ENCODE results near the gene MKRN3. TPM values are rescaled to one million over a fixed set of nuclear protein-coding genes. Genes with fewer than 3 reads are reported as not detected.

MKRN3 gene
- polyA plus RNA-seq, 2 of the 4 experiments (the other 2 are of a cell fraction): 3.6 to 3.7 TPM

GRCh38 chr15:23548071-23548470, 17.4 kb upstream of the MKRN3 start:
- no peak overlapping the region for H3K4me3 ChIP-seq
- TF ChIP-seq KDM5A (IDR thresholded peaks at IDR 0.05): no peak
- TF ChIP-seq POLR2AphosphoS2 (conservative IDR thresholded peaks at IDR 0.05; ENCODE audit: low read length): no peak
- TF ChIP-seq CTCF (IDR thresholded peaks at IDR 0.05): no peak
- no peak for TF ChIP-seq PHF8 (IDR thresholded peaks at IDR 0.05; ENCODE audit: borderline replicate concordance, low read depth)
- no peak for TF ChIP-seq NFE2L2 (conservative IDR thresholded peaks at IDR 0.05; ENCODE audit: low read length)
- TF ChIP-seq FOXS1 (CRISPR knock-in tag; IDR thresholded peaks at IDR 0.05): no peak
- no peak for TF ChIP-seq EHMT2 (IDR thresholded peaks at IDR 0.05; ENCODE audit: low read depth)
- TF ChIP-seq HOXB13 (CRISPR knock-in tag; IDR thresholded peaks at IDR 0.05; ENCODE audit: low read depth): no peak
- H3K4me2 ChIP-seq: no peak overlapping the region
- 32% methylated on average over 3 of the region's 3 CpGs for WGBS (ENCODE audit: missing lambda C conversion rate)
- DNase-seq (ENCODE audit: low read depth in 1 of 2, low spot score in 1 of 2) (no peak), ATAC-seq (no peak), FAIRE-seq (no peak)
- POLR2A ChIA-PET: no interaction called here
- H3K27ac ChIP-seq: no peak overlapping the region
- no peaks in the 10 kb centered on the region for H3K4me1 ChIP-seq
- H3K9me3 ChIP-seq: no peaks in the 10 kb centered on the region
- CTCF ChIA-PET: no interaction called here

GRCh38 chr15:23561914-23562313, 3.6 kb upstream of the MKRN3 start:
- ChIA-PET POLR2A (no interaction called here), CTCF (interaction anchor here (0.6 kb wide), 1 partner anchor 100 kb away, joined by 3 read pairs; no protein-coding TSS in a partner anchor)
- FAIRE-seq (no peak), ATAC-seq (no peak), DNase-seq (ENCODE audit: low read depth in 1 of 2, low spot score in 1 of 2) (no peak)
- no peaks in the 10 kb centered on the region for H3K4me1 ChIP-seq
- H3K27ac ChIP-seq: no peak overlapping the region
- H3K4me2 ChIP-seq: no peak overlapping the region
- no peak overlapping the region for H3K4me3 ChIP-seq
- WGBS (ENCODE audit: missing lambda C conversion rate): 83% methylated on average over 19 of the region's 19 CpGs
- TF ChIP-seq PBX3 (IDR thresholded peaks at IDR 0.05) (no peak), GATA3 (IDR thresholded peaks at IDR 0.05; ENCODE audit: borderline replicate concordance) (no peak), ELK1 (IDR thresholded peaks at IDR 0.05; ENCODE audit: low read depth, low read length) (no peak), E2F6 (IDR thresholded peaks at IDR 0.05; ENCODE audit: borderline replicate concordance, low read depth) (no peak), MYC (IDR thresholded peaks at IDR 0.05; ENCODE audit: borderline replicate concordance, low read length) (no peak), ESRRA (IDR thresholded peaks at IDR 0.05; ENCODE audit: borderline replicate concordance, low read length) (no peak), CHD4 (IDR thresholded peaks at IDR 0.05; ENCODE audit: borderline replicate concordance) (no peak), EP300 (IDR thresholded peaks at IDR 0.05) (no peak), KDM5A (IDR thresholded peaks at IDR 0.05) (no peak)
- 0 out of 3 replicates have a peak, but pooled peaks cover 3% of the 10 kb centered on the region for H3K9me3 ChIP-seq

GRCh38 chr15:23564821-23565394, 566 bp upstream of the MKRN3 start:
- POLR2A ChIA-PET: no interaction called here
- ATAC-seq: no peak
- H3K27ac ChIP-seq: peak overlapping the region; percentile 39 to 88; a peak in 3 of 6 replicates
- 83% methylated on average over 14 of the region's 14 CpGs for WGBS (ENCODE audit: missing lambda C conversion rate)
- no peak for DNase-seq (ENCODE audit: low read depth in 1 of 2, low spot score in 1 of 2)
- 0 out of 3 replicates have a peak, but pooled peaks cover 3% of the 10 kb centered on the region for H3K9me3 ChIP-seq
- H3K4me1 ChIP-seq: no peaks in the 10 kb centered on the region
- FAIRE-seq: no peak
- CTCF ChIA-PET: no interaction called here
- H3K4me3 ChIP-seq: peak overlapping the region; percentile 64
- peak overlapping the region; percentile 52 for H3K4me2 ChIP-seq
- TF ChIP-seq ATOH8 (CRISPR knock-in tag; IDR thresholded peaks at IDR 0.05; ENCODE audit: low read depth) (no peak), EHMT2 (IDR thresholded peaks at IDR 0.05; ENCODE audit: low read depth) (no peak), HMGXB4 (CRISPR knock-in tag; IDR thresholded peaks at IDR 0.05; ENCODE audit: borderline replicate concordance) (no peak)
